Measurements from ENCODE around the gene MMADHC. TPM values are rescaled to one million over a fixed set of nuclear protein-coding genes. Genes with fewer than 3 reads are reported as not detected.

MMADHC gene
- total RNA-seq (2012; rRNA removed) (112 and 159 TPM in 2 replicates), polyA plus RNA-seq (2012; rRNA removed) (57.5 and 62.6 TPM in 2 replicates), Bru-seq, nascent RNA (percentile 95 among the genes with signal in this experiment), BruChase-seq, experiment 1, labeled RNA remaining after a 6-hour chase (percentile 86 among the genes with signal in this experiment), BruChase-seq, experiment 2, labeled RNA remaining after a 2-hour chase (percentile 86 among the genes with signal in this experiment)
- 18.3 and 20.7 TPM in 2 replicates for polyA plus RNA-seq (2012; cell fraction: cytosol; rRNA removed)
- polyA plus RNA-seq (2012; cell fraction: nucleus; rRNA removed; ENCODE audit: low replicate concordance), result 4.9 and 22.1 TPM in 2 replicates
- long read RNA-seq, transcript MMADHC-201 (8 exons, 1,436 nt), result major isoform, 118 of 149 reads
- long read RNA-seq, transcript MMADHC-203 (7 exons, 1,726 nt), result minor isoform, 20 of 149 reads
- long read RNA-seq, partial matches to known transcripts, result 5 of 149 reads
- long read RNA-seq, other reads (novel, unspliced or antisense), result 6 of 149 reads

GRCh38 chr2:149587220-149587949, at the start of gene MMADHC:
MMADHC (minus strand) TSS chr2:149587775; CDS start chr2:149587097, 678 bp downstream.
- peak; percentile 97 for ATAC-seq (ENCODE audit: low read depth)
- peak within 1 kb of the TSS; percentile 93 for H4K5ac ChIP-seq (ENCODE audit: low read depth, low read length)
- dilution Hi-C loops (cut with HindIII; ENCODE audit: low sequenced_read_pairs, unreplicated experiment) (no loop called here), in situ Hi-C loops (cut with MboI; ENCODE audit: low sequenced_read_pairs) (loop anchor here (25.0 kb wide), 3 partner anchors 1325 to 1850 kb away; no protein-coding TSS in a partner anchor), intact Hi-C loops (cut with micrococcal nuclease) (no loop called here)
- H3K18ac ChIP-seq (ENCODE audit: low read depth, low read length), result peak within 1 kb of the TSS; percentile 92
- H2BK5ac ChIP-seq (ENCODE audit: low read depth, low read length, poor library complexity, severe bottlenecking), result peak within 1 kb of the TSS; percentile 93
- peak within 1 kb of the TSS; percentile 92 to 100 for H4K8ac ChIP-seq (ENCODE audit: low read depth in 2 of 2, low read length in 2 of 2)
- H3K4me3 ChIP-seq (ENCODE audit: insufficient read depth, low read depth, low read length), result peak within 1 kb of the TSS; percentile 76
- H4K91ac ChIP-seq (ENCODE audit: insufficient read depth, low read depth, low read length), result peak within 1 kb of the TSS; percentile 96
- peaks cover 5% of the 10 kb centered on the region for H3K36me3 ChIP-seq (ENCODE audit: control insufficient read depth, insufficient read depth, low read length)
- H3K4me1 ChIP-seq (ENCODE audit: control insufficient read depth, insufficient read depth, low read length), result peaks cover 5% of the 10 kb centered on the region
- peak within 1 kb of the TSS; percentile 82 for H2BK120ac ChIP-seq (ENCODE audit: low read depth, low read length)
- peak; percentile 97 for DNase-seq
- POLR2A ChIA-PET (ENCODE audit: unreplicated experiment), result interaction anchor here (0.6 kb wide), 4 partner anchors 299 to 1674 kb away, joined by 3 to 23 read pairs (median 5); partner anchors contain the start of gene RBM43
- H2BK15ac ChIP-seq (ENCODE audit: low read depth, low read length), result peak within 1 kb of the TSS; percentile 80; the same call in 2 of the 3 replicates
- H3K9me1 ChIP-seq (ENCODE audit: insufficient read depth, low read length), result no peaks in the 10 kb centered on the region
- WGBS, 2 experiments (ENCODE audit: extremely low coverage in 2 of 2, insufficient read length in 1 of 2), result 0% methylated on average over 15 of the region's 45 CpGs; no CpG with 5 or more reads in 1 of the 2 experiments
- H3K27ac ChIP-seq (ENCODE audit: insufficient read depth, low read length), result peak within 1 kb of the TSS; percentile 94
- H3K27me3 ChIP-seq (ENCODE audit: control insufficient read depth, insufficient read depth, low read length), result no peaks in the 10 kb centered on the region
- H2AK9ac ChIP-seq (replicated peaks; ENCODE audit: low read depth, low read length, poor library complexity), result peak within 1 kb of the TSS; percentile 96
- H3K56ac ChIP-seq (ENCODE audit: extremely low read depth, insufficient read depth, low read length), result peak within 1 kb of the TSS; percentile 99
- H4K20me1 ChIP-seq (ENCODE audit: insufficient read depth, low read length), result peaks cover 6% of the 10 kb centered on the region; the same call in 1 of the 2 replicates
- H3K4me2 ChIP-seq (ENCODE audit: low read depth, low read length), result peak within 1 kb of the TSS; percentile 84
- peak within 1 kb of the TSS; percentile 100 for H3K23ac ChIP-seq (ENCODE audit: low read depth, low read length)
- no peaks in the 10 kb centered on the region for H3K9me3 ChIP-seq (ENCODE audit: control insufficient read depth, insufficient read depth, low read length)
- peak within 1 kb of the TSS; percentile 99 for H2AK5ac ChIP-seq (ENCODE audit: low read depth, low read length)
- CTCF ChIA-PET, result interaction anchor here (0.7 kb wide), 1 partner anchor 121 kb away, joined by 3 read pairs; no protein-coding TSS in a partner anchor
- H2AFZ ChIP-seq (replicated peaks; ENCODE audit: low read length, poor library complexity), result peak within 1 kb of the TSS; percentile 95
- H2BK20ac ChIP-seq (ENCODE audit: low read depth, low read length), result peak within 1 kb of the TSS; percentile 58; the same call in 1 of the 2 replicates
- peak within 1 kb of the TSS; percentile 100 for H3K9ac ChIP-seq (ENCODE audit: low read depth, low read length)
- peak within 1 kb of the TSS; percentile 99 for H3K4ac ChIP-seq (ENCODE audit: low read depth, low read length)
- peaks cover 3 to 31% of the 10 kb centered on the region in 2 experiments; a peak in 2 of 4 replicates for H3K79me1 ChIP-seq (ENCODE audit: low read depth in 1 of 2, low read length in 2 of 2)
- no TSS peak for BruUV-seq (replicated peaks)
- peak within 1 kb of the TSS; percentile 99 for H3K14ac ChIP-seq (replicated peaks; ENCODE audit: low read depth, low read length)
- TF ChIP-seq CEBPB (IDR thresholded peaks at IDR 0.05; ENCODE audit: low read depth, low read length) (peak; percentile 23; the same call in 1 of the 2 replicates), NFE2L2 (IDR thresholded peaks at IDR 0.05; ENCODE audit: low read depth, low read length) (no peak), FOS (IDR thresholded peaks at IDR 0.05; ENCODE audit: low read depth, low read length) (no peak), RAD21 (IDR thresholded peaks at IDR 0.05; ENCODE audit: low read length) (0 out of 2 replicates have a peak, but pooled peaks have one; percentile 5), BHLHE40 (IDR thresholded peaks at IDR 0.05; ENCODE audit: low read depth, low read length) (no peak), POLR2A (IDR thresholded peaks at IDR 0.05; ENCODE audit: low read depth, low read length) (peak; percentile 95), RFX5 (IDR thresholded peaks at IDR 0.05; ENCODE audit: low read depth, low read length) (no peak), MAFK (IDR thresholded peaks at IDR 0.05; ENCODE audit: low read depth, low read length) (no peak), CTCF (conservative IDR thresholded peaks at IDR 0.05; ENCODE audit: low read depth, low read length) (no peak), ELK1 (IDR thresholded peaks at IDR 0.05; ENCODE audit: borderline replicate concordance, low read depth, low read length) (no peak), RCOR1 (IDR thresholded peaks at IDR 0.05; ENCODE audit: insufficient replicate concordance, low read length) (no peak), CHD1 (IDR thresholded peaks at IDR 0.05; ENCODE audit: low read depth, low read length) (peak; percentile 28), MAZ (IDR thresholded peaks at IDR 0.05; ENCODE audit: borderline replicate concordance, low read depth, low read length) (no peak; the same call in 1 of the 2 replicates)
